ENCODE measurements around the gene LRP1-AS. TPM values are rescaled to one million over a fixed set of nuclear protein-coding genes. Genes with fewer than 3 reads are reported as not detected.

LRP1-AS gene
- total and polyA plus RNA-seq, 10 of the 15 experiments (the other 5 are each of a cell fraction or from before 2014, with no cell fraction given) = not detected

- no TSS peak for BruUV-seq (replicated peaks)
- ChIA-PET POLR2A (no interaction called here), CTCF (no interaction called here), RAD21 (ENCODE audit: unreplicated experiment) (no interaction called here), SMC1A (ENCODE audit: uncharacterized antibody, unreplicated experiment) (no interaction called here)
- FAIRE-seq (no peak), ATAC-seq (no peak), DNase-seq (ENCODE audit: low read depth, low spot score) (no peak)
- no peak overlapping the region for H3K4me2 ChIP-seq (ENCODE audit: control insufficient read depth, insufficient read depth)
- no peaks in the 10 kb centered on the region; a peak in 2 of 4 replicates for H3K27me3 ChIP-seq (replicated peaks in 1 of 2; ENCODE audit: control insufficient read depth in 2 of 2, insufficient read depth in 2 of 2, low read length in 1 of 2)
- H2AFZ ChIP-seq (ENCODE audit: control insufficient read depth, low read depth, low read length) = no peak overlapping the region
- H3K9ac ChIP-seq (ENCODE audit: control insufficient read depth, insufficient read depth, low read length) = no peak overlapping the region
- H3K9me3 ChIP-seq (replicated peaks; ENCODE audit: control insufficient read depth, insufficient read depth, low read length) = no peaks in the 10 kb centered on the region
- no peaks in the 10 kb centered on the region for H3K79me2 ChIP-seq (ENCODE audit: control insufficient read depth, insufficient read depth, low read length)
- no peak overlapping the region for H3K27ac ChIP-seq (ENCODE audit: control insufficient read depth, insufficient read depth)
- no peaks in the 10 kb centered on the region for H3K36me3 ChIP-seq (ENCODE audit: control insufficient read depth in 2 of 2, insufficient read depth in 2 of 2, low read length in 1 of 2)
- intact Hi-C loops (cut with micrococcal nuclease; ENCODE audit: unreplicated experiment) (no loop called here), in situ Hi-C loops (cut with MboI) (no loop called here)
- H3K4me1 ChIP-seq (ENCODE audit: control insufficient read depth, insufficient read depth, low read length) = peaks cover 4% of the 10 kb centered on the region; the same call in 1 of the 2 replicates
- TF ChIP-seq E2F4 (IDR thresholded peaks at IDR 0.05; ENCODE audit: low read depth, low read length) = no peak
- no peak for TF ChIP-seq SMAD1 (IDR thresholded peaks at IDR 0.05; ENCODE audit: low read depth, partially characterized antibody)
- no peak for TF ChIP-seq GABPA (IDR thresholded peaks at IDR 0.05; ENCODE audit: low read depth)
- no peak for TF ChIP-seq E2F8 (IDR thresholded peaks at IDR 0.05; ENCODE audit: low read depth, partially characterized antibody)
- TF ChIP-seq RELB (IDR thresholded peaks at IDR 0.05; ENCODE audit: low read depth) = no peak
- no peak for TF ChIP-seq SIN3A (IDR thresholded peaks at IDR 0.05; ENCODE audit: low read depth, low read length)
- TF ChIP-seq ZZZ3 (IDR thresholded peaks at IDR 0.05; ENCODE audit: control insufficient read depth, insufficient read length, low read depth) = no peak
- no peak for TF ChIP-seq STAT1 (conservative IDR thresholded peaks at IDR 0.05)
- TF ChIP-seq SREBF1 (IDR thresholded peaks at IDR 0.05; ENCODE audit: low read length) = no peak
- TF ChIP-seq PBX3 (IDR thresholded peaks at IDR 0.05; ENCODE audit: insufficient replicate concordance, low read depth, low read length) = no peak
- no peaks in the 10 kb centered on the region for H4K20me1 ChIP-seq (ENCODE audit: control insufficient read depth, insufficient read depth)
- H3K4me3 ChIP-seq = no peak overlapping the region
- WGBS (ENCODE audit: insufficient coverage, insufficient replicate concordance, low lambda C conversion rate, missing lambda C conversion rate) = 28% methylated on average over 6 of the region's 6 CpGs
Measured at GRCh38 chr12:57133916-57134315, 13.5 kb downstream of the LRP1-AS start.

Data from GM12878 (cell line).